B cell (primary cell): ENCODE results near the gene PBX1. TPM values are rescaled to one million over a fixed set of nuclear protein-coding genes. Genes with fewer than 3 reads are reported as not detected.

Experiments used
- ATAC-seq: fragments of 200-7000 bp; cut with Tn5 transposase; one replicate; pipeline ENCODE4 v1.10.0; 2021; ENCODE audit warnings: low read depth, mild to moderate bottlenecking, moderate number of reproducible peaks, moderate library complexity
- CTCF ChIA-PET: fragments of 350-600 bp; sonication (Branson Sonifier 250); formaldehyde crosslinking; loops from one replicate; lab custom pipeline; 2021; ENCODE audit warnings: antibody characterized with exemption, inconsistent platforms; lab: Charles Lee
- POLR2A ChIA-PET: fragments of 350-600 bp; sonication (Branson Sonifier 250); formaldehyde crosslinking; loops from one replicate; lab custom pipeline; 2021; ENCODE audit warnings: antibody characterized with exemption; lab: Charles Lee
- DNase-seq: peaks from one replicate; pipeline ENCODE4 v3.0.0; 2013
- H2AFZ ChIP-seq: 2 replicates; pipeline ENCODE4 v1.6.1; 2012; ENCODE audit warnings: mild to moderate bottlenecking, low read depth, low read length; ENCODE audit not compliant: insufficient read depth, poor library complexity, severe bottlenecking
- H3K27ac ChIP-seq, 2 donors: 1 replicate in 1 of 2; 2 replicates in 1 of 2; pipeline ENCODE4 v1.5.1; 2012 to 2013; ENCODE audit warnings: low read length in 2 of 2, mild to moderate bottlenecking in 2 of 2, moderate library complexity in 1 of 2
- H3K27me3 ChIP-seq, 4 experiments: fragments of 200-600 bp in 1 of 4; sonication (generic) in 1 of 4; replicated peaks in 1 of 4; 1 replicate in 2 of 4; 2 replicates in 2 of 4; pipeline versions ENCODE4 v1.6.1 to v1.7.0; 2013 to 2016; ENCODE audit warnings: low read length in 3 of 4, mild to moderate bottlenecking in 2 of 4, mixed read lengths in 1 of 4, moderate library complexity in 1 of 4; ENCODE audit not compliant: insufficient read depth in 4 of 4, control insufficient read depth in 3 of 4; ENCODE audit errors: control extremely low read depth in 1 of 4
- H3K36me3 ChIP-seq, 2 experiments: replicated peaks in 1 of 2; 1 replicate in 1 of 2; 2 replicates in 1 of 2; pipeline versions ENCODE4 v1.6.1 to v1.7.1; 2013; ENCODE audit warnings: low read length in 1 of 2; ENCODE audit not compliant: insufficient read depth in 2 of 2, control insufficient read depth in 1 of 2; ENCODE audit errors: control extremely low read depth in 1 of 2, extremely low read depth in 1 of 2
- H3K4me1 ChIP-seq, 2 donors: fragments of 200-600 bp in 1 of 2; sonication (generic) in 1 of 2; 1 replicate in 1 of 2; 2 replicates in 1 of 2; pipeline versions ENCODE4 v1.5.1 to v1.6.1; 2013 to 2017; ENCODE audit warnings: low read length in 2 of 2; ENCODE audit not compliant: control insufficient read depth in 2 of 2, insufficient read depth in 2 of 2
- H3K4me2 ChIP-seq: replicated peaks from 2 replicates; pipeline ENCODE3; 2012; ENCODE audit warnings: mild to moderate bottlenecking, low read depth, low read length; ENCODE audit not compliant: poor library complexity, severe bottlenecking
- H3K4me3 ChIP-seq, 5 experiments: fragments of 200-600 bp in 1 of 5; sonication (generic) in 1 of 5; 1 replicate in 3 of 5; 2 replicates in 2 of 5; pipeline versions ENCODE4 v1.5.1 to v1.7.0; 2011 to 2016; ENCODE audit warnings: low read length in 4 of 5, mild to moderate bottlenecking in 4 of 5, low read depth in 2 of 5, control low read depth in 1 of 5, moderate library complexity in 1 of 5; ENCODE audit not compliant: insufficient read depth in 1 of 5; ENCODE audit errors: control extremely low read depth in 1 of 5, extremely low read depth in 1 of 5
- H3K79me2 ChIP-seq: fragments of 200-600 bp; sonication (generic); one replicate; pipeline ENCODE4 v1.6.0; 2016; ENCODE audit warnings: low read length; ENCODE audit not compliant: control insufficient read depth, insufficient read depth
- H3K9ac ChIP-seq: fragments of 200-600 bp; sonication (generic); 2 replicates; pipeline ENCODE4 v1.6.1; 2017; ENCODE audit warnings: mild to moderate bottlenecking, low read length, moderate library complexity
- H3K9me3 ChIP-seq, 3 donors: one replicate each; pipeline versions ENCODE4 v1.6.1 to v1.7.1; 2013; ENCODE audit warnings: low read length in 2 of 3; ENCODE audit not compliant: control insufficient read depth in 2 of 3, insufficient read depth in 1 of 3; ENCODE audit errors: control extremely low read depth in 1 of 3
- H4K20me1 ChIP-seq: 2 replicates; pipeline ENCODE4 v1.6.0; 2012; ENCODE audit warnings: mild to moderate bottlenecking, low read length; ENCODE audit not compliant: insufficient read depth, control insufficient read depth, poor library complexity, severe bottlenecking
- H3K27ac Mint-ChIP-seq: one replicate; pipeline ENCODE4 v1.8.0; 2021; ENCODE audit warnings: mixed read lengths
- H3K27me3 Mint-ChIP-seq: one replicate; pipeline ENCODE4 v1.8.0; 2021; ENCODE audit warnings: mixed read lengths
- H3K4me1 Mint-ChIP-seq: one replicate; pipeline ENCODE4 v1.8.0; 2021; ENCODE audit warnings: mixed read lengths
- H3K4me3 Mint-ChIP-seq: one replicate; pipeline ENCODE4 v1.8.0; 2021; ENCODE audit warnings: mixed read lengths
- H3K9me3 Mint-ChIP-seq: one replicate; pipeline ENCODE4 v1.8.0; 2022; ENCODE audit warnings: mixed read lengths; ENCODE audit not compliant: insufficient read depth
- EZH2 ChIP-seq: IDR thresholded peaks from 2 replicates; pipeline ENCODE4 v1.6.1; 2012; ENCODE audit warnings: borderline replicate concordance, low read depth, mild to moderate bottlenecking, moderate library complexity, low read length; ENCODE audit not compliant: insufficient read depth, poor library complexity, severe bottlenecking
- WGBS: methylation state at CpG from one replicate; pipeline ENCODE4 v1.1.5; 2013; ENCODE audit warnings: missing lambda C conversion rate; ENCODE audit not compliant: insufficient coverage; 5-methylcytosine and 5-hydroxymethylcytosine counted together
- intact Hi-C: fragments of 100-400 bp; cut with micrococcal nuclease; formaldehyde crosslinking; loops from one replicate; pipeline ENCODE4 v1.10.0; 2022
- polyA plus RNA-seq: library from polyadenylated mRNA; depleted of rRNA; stranded (reverse); fragments of >200 nt; gene quantifications from 2 replicates; pipeline ENCODE4 v1.2.3, GENCODE V29; 2012
- total RNA-seq, 2 donors: library from RNA; stranded (reverse); fragments of 120-200 nt in 1 of 2; gene quantifications; 1 replicate in 1 of 2; 2 replicates in 1 of 2; pipeline versions ENCODE4 v1.2.3 to v1.2.4, GENCODE V29; 2013 to 2022
- TF ChIP-seq, protein P1 (sequence below): fragments of 200-600 bp; IDR thresholded peaks from one replicate; pipeline ENCODE4 v1.8.0; 2022; ENCODE audit warnings: antibody characterized with exemption, mild to moderate bottlenecking

The PBX1 gene
- total and polyA plus RNA-seq, 2 donors (not counting 1 experiment from before 2014, with no cell fraction given), result 0.32 TPM; not detected in 1

DNA sequence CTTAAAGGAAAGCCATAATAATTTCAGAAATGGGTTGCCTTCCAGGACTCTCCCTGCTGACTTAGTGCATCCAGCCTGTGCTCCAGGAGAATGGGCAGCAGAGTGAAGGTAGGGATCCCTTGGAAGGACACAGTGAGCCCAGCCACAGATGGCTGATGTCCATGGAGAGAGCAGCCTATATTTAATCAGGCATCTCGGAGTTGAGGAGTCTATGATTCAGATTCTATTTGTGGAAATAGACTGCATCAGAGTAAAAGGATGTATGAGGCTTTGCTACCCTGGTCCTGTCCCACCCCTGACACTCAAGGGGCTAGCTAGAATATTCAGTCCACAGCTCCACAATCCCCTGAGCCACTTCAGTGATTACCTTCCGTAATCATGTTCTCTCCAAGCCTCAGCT lies 43.8 kb upstream of the PBX1 start:
- DNase-seq (no peak), ATAC-seq (no peak)
- Histone ChIP-seq H3K9ac (no peak overlapping the region), H4K20me1 (no peaks in the 10 kb centered on the region), H3K27me3 (no peaks in the 10 kb centered on the region), H3K4me1 (no peaks in the 10 kb centered on the region), H3K27ac (no peak overlapping the region), H3K36me3 (no peaks in the 10 kb centered on the region), H3K4me3 (no peak overlapping the region), H2AFZ (no peak overlapping the region), H3K79me2 (no peaks in the 10 kb centered on the region), H3K9me3 (no peaks in the 10 kb centered on the region), H3K4me2 (no peak overlapping the region)
- Mint-ChIP-seq H3K27ac (no peak overlapping the region), H3K9me3 (no peaks in the 10 kb centered on the region), H3K4me1 (no peaks in the 10 kb centered on the region), H3K27me3 (no peaks in the 10 kb centered on the region), H3K4me3 (no peak overlapping the region)
- TF ChIP-seq, protein P1, sequence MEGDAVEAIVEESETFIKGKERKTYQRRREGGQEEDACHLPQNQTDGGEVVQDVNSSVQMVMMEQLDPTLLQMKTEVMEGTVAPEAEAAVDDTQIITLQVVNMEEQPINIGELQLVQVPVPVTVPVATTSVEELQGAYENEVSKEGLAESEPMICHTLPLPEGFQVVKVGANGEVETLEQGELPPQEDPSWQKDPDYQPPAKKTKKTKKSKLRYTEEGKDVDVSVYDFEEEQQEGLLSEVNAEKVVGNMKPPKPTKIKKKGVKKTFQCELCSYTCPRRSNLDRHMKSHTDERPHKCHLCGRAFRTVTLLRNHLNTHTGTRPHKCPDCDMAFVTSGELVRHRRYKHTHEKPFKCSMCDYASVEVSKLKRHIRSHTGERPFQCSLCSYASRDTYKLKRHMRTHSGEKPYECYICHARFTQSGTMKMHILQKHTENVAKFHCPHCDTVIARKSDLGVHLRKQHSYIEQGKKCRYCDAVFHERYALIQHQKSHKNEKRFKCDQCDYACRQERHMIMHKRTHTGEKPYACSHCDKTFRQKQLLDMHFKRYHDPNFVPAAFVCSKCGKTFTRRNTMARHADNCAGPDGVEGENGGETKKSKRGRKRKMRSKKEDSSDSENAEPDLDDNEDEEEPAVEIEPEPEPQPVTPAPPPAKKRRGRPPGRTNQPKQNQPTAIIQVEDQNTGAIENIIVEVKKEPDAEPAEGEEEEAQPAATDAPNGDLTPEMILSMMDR, result no peak
- TF ChIP-seq EZH2, result no peak
- no CpG with 5 or more reads among the region's 2 CpGs for WGBS
- ChIA-PET POLR2A (no interaction called here), CTCF (no interaction called here)
- intact Hi-C loops, result no loop called here

DNA sequence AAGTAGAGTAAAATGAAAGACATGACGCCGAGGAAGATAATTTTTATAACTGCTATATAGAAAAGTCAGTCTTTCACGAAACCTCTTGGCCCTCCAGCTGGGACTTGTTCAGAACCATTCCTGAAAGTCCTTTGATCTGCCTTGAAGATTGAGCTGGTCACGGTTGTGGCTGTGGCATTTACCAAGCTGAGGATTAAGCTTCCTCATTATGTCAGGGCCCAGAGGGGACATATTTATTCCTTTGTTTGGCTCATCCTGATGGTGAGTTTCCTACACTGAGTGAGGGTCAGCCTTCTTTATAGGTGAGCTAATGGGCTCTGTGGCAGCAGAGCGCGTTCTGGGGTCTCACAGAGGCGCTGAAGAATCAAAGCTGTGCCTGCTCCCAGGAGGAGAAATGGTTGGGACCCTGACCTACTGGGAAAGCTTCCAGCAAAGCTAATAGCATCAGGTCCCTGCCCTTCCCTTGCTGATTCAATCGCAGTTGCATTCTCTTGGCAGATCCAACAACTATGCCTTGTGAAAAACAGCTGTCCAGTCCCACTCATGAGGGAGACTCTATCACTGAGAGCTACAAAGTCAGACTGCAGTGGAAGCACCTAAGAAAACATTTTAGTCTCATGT lies 43.2 kb upstream of the PBX1 start:
- CTCF ChIA-PET, result no interaction called here
- no peak overlapping the region for H3K4me2 ChIP-seq
- POLR2A ChIA-PET, result no interaction called here
- Mint-ChIP-seq H3K27me3 (no peaks in the 10 kb centered on the region), H3K4me1 (no peaks in the 10 kb centered on the region), H3K4me3 (no peak overlapping the region), H3K9me3 (no peaks in the 10 kb centered on the region), H3K27ac (no peak overlapping the region)
- DNase-seq (no peak), ATAC-seq (no peak)
- no peak overlapping the region for H3K27ac ChIP-seq
- 78% methylated on average over 5 of the region's 8 CpGs for WGBS
- no peak overlapping the region for H3K9ac ChIP-seq
- no peaks in the 10 kb centered on the region for H3K27me3 ChIP-seq
- no peaks in the 10 kb centered on the region for H3K4me1 ChIP-seq
- H3K36me3 ChIP-seq, result no peaks in the 10 kb centered on the region
- intact Hi-C loops, result no loop called here
- H3K79me2 ChIP-seq, result no peaks in the 10 kb centered on the region
- no peak overlapping the region for H3K4me3 ChIP-seq
- no peaks in the 10 kb centered on the region for H4K20me1 ChIP-seq
- H3K9me3 ChIP-seq, result no peaks in the 10 kb centered on the region
- TF ChIP-seq, protein P1, result no peak
- TF ChIP-seq EZH2, result no peak
- H2AFZ ChIP-seq, result no peak overlapping the region
